IPS-15b (cell line): Measurements from ENCODE around the gene PACS2.

Source experiments
- H3K27me3 ChIP-seq: one replicate; pipeline ENCODE4 v1.6.1; 2013; ENCODE audit warnings: low read length; ENCODE audit not compliant: control insufficient read depth, insufficient read depth
- H3K36me3 ChIP-seq: one replicate; pipeline ENCODE4 v1.6.1; 2013; ENCODE audit warnings: low read length; ENCODE audit not compliant: control insufficient read depth, insufficient read depth
- H3K4me1 ChIP-seq: one replicate; pipeline ENCODE4 v1.6.1; 2013; ENCODE audit warnings: mild to moderate bottlenecking, low read length; ENCODE audit not compliant: control insufficient read depth, insufficient read depth
- H3K4me3 ChIP-seq: one replicate; pipeline ENCODE4 v1.5.1; 2013; ENCODE audit warnings: low read depth, low read length
- H3K9ac ChIP-seq: one replicate; pipeline ENCODE4 v1.6.1; 2013; ENCODE audit warnings: low read depth, mild to moderate bottlenecking, low read length
- H3K9me3 ChIP-seq: one replicate; pipeline ENCODE4 v1.6.1; 2013; ENCODE audit warnings: mild to moderate bottlenecking, low read length; ENCODE audit not compliant: control insufficient read depth, insufficient read depth

PACS2 gene

GRCh38 chr14:105350450-105351244 is 36.1 kb downstream of the PACS2 start:
- Histone ChIP-seq H3K36me3 (peaks cover 3% of the 10 kb centered on the region), H3K27me3 (no peaks in the 10 kb centered on the region), H3K4me3 (no peak overlapping the region), H3K4me1 (peaks cover 2% of the 10 kb centered on the region), H3K9ac (no peak overlapping the region), H3K9me3 (no peaks in the 10 kb centered on the region)

GRCh38 chr14:105351410-105351809 is 36.9 kb downstream of the PACS2 start:
- H3K4me3 ChIP-seq, result no peak overlapping the region
- H3K9me3 ChIP-seq, result no peaks in the 10 kb centered on the region
- peaks cover 3% of the 10 kb centered on the region for H3K36me3 ChIP-seq
- no peaks in the 10 kb centered on the region for H3K4me1 ChIP-seq
- no peak overlapping the region for H3K9ac ChIP-seq
- H3K27me3 ChIP-seq, result no peaks in the 10 kb centered on the region

- H3K4me1 ChIP-seq, result no peaks in the 10 kb centered on the region
- no peak overlapping the region for H3K9ac ChIP-seq
- no peak overlapping the region for H3K4me3 ChIP-seq
- peaks cover 3% of the 10 kb centered on the region for H3K36me3 ChIP-seq
- no peaks in the 10 kb centered on the region for H3K27me3 ChIP-seq
- no peaks in the 10 kb centered on the region for H3K9me3 ChIP-seq
Observed at GRCh38 chr14:105351920-105352851, 37.6 kb downstream of the PACS2 start.

GRCh38 chr14:105353136-105353535 is 38.6 kb downstream of the PACS2 start:
- no peak overlapping the region for H3K9ac ChIP-seq
- no peaks in the 10 kb centered on the region for H3K4me1 ChIP-seq
- peaks cover 5% of the 10 kb centered on the region for H3K36me3 ChIP-seq
- no peaks in the 10 kb centered on the region for H3K9me3 ChIP-seq
- H3K27me3 ChIP-seq, result no peaks in the 10 kb centered on the region
- H3K4me3 ChIP-seq, result no peak overlapping the region

GRCh38 chr14:105354541-105354940 is 40.0 kb downstream of the PACS2 start:
- peaks cover 5% of the 10 kb centered on the region for H3K36me3 ChIP-seq
- H3K4me1 ChIP-seq, result no peaks in the 10 kb centered on the region
- no peak overlapping the region for H3K9ac ChIP-seq
- H3K4me3 ChIP-seq, result no peak overlapping the region
- no peaks in the 10 kb centered on the region for H3K9me3 ChIP-seq
- no peaks in the 10 kb centered on the region for H3K27me3 ChIP-seq

- H3K9ac ChIP-seq, result no peak overlapping the region
- no peaks in the 10 kb centered on the region for H3K9me3 ChIP-seq
- no peaks in the 10 kb centered on the region for H3K27me3 ChIP-seq
- H3K4me3 ChIP-seq, result no peak overlapping the region
- H3K36me3 ChIP-seq, result peaks cover 5% of the 10 kb centered on the region
- H3K4me1 ChIP-seq, result no peaks in the 10 kb centered on the region
Observed at GRCh38 chr14:105355049-105355575, 40.6 kb downstream of the PACS2 start.

GRCh38 chr14:105355850-105356604 is 41.5 kb downstream of the PACS2 start:
- H3K27me3 ChIP-seq, result no peaks in the 10 kb centered on the region
- peaks cover 10% of the 10 kb centered on the region for H3K36me3 ChIP-seq
- H3K4me1 ChIP-seq, result no peaks in the 10 kb centered on the region
- no peaks in the 10 kb centered on the region for H3K9me3 ChIP-seq
- H3K9ac ChIP-seq, result no peak overlapping the region
- H3K4me3 ChIP-seq, result no peak overlapping the region

GRCh38 chr14:105356927-105357326 is 42.4 kb downstream of the PACS2 start:
- no peaks in the 10 kb centered on the region for H3K9me3 ChIP-seq
- no peak overlapping the region for H3K9ac ChIP-seq

GRCh38 chr14:105357626-105358025 is 43.1 kb downstream of the PACS2 start:
- Histone ChIP-seq H3K9me3 (no peaks in the 10 kb centered on the region), H3K4me1 (no peaks in the 10 kb centered on the region), H3K27me3 (no peaks in the 10 kb centered on the region), H3K4me3 (no peak overlapping the region), H3K9ac (no peak overlapping the region), H3K36me3 (peaks cover 10% of the 10 kb centered on the region)

More at GRCh38 chr14:105356927-105357326, 42.4 kb downstream of the PACS2 start:
- H3K4me1 ChIP-seq, result no peaks in the 10 kb centered on the region
- peaks cover 10% of the 10 kb centered on the region for H3K36me3 ChIP-seq
- no peak overlapping the region for H3K4me3 ChIP-seq
- no peaks in the 10 kb centered on the region for H3K27me3 ChIP-seq

GRCh38 chr14:105358140-105358846 is 43.7 kb downstream of the PACS2 start:
- Histone ChIP-seq H3K9me3 (no peaks in the 10 kb centered on the region), H3K36me3 (peaks cover 10% of the 10 kb centered on the region), H3K27me3 (no peaks in the 10 kb centered on the region), H3K9ac (no peak overlapping the region), H3K4me3 (no peak overlapping the region), H3K4me1 (no peaks in the 10 kb centered on the region)

- Histone ChIP-seq H3K36me3 (peaks cover 10% of the 10 kb centered on the region), H3K4me1 (no peaks in the 10 kb centered on the region), H3K4me3 (no peak overlapping the region), H3K27me3 (no peaks in the 10 kb centered on the region), H3K9ac (no peak overlapping the region), H3K9me3 (no peaks in the 10 kb centered on the region)
Observed at GRCh38 chr14:105358943-105359342, 44.4 kb downstream of the PACS2 start.
